Stimulated activated memory B cell treated with anti-CD40 and anti-IgM and Interleukin-4, amounts not matched to agents 10 μg/mL and 1 μg/mL and 100 μg/mL, for 72 hours (primary cell): ENCODE results near the gene HDAC4.
A peak's percentile ranks its signal among the peaks of the same experiment; 100 is the strongest.

Experiments used
- ATAC-seq: fragments of 150-1000 bp; cut with Tn5 transposase; 2 replicates; pipeline ENCODE4 v1.10.0; 2021
- H3K27ac Mint-ChIP-seq: one replicate; pipeline ENCODE4 v1.8.0; 2022; ENCODE audit warnings: mild to moderate bottlenecking, mixed read lengths
- H3K27me3 Mint-ChIP-seq: one replicate; pipeline ENCODE4 v1.8.0; 2022; ENCODE audit warnings: mixed read lengths
- H3K36me3 Mint-ChIP-seq: one replicate; pipeline ENCODE4 v1.8.0; 2022; ENCODE audit warnings: mixed read lengths
- H3K4me1 Mint-ChIP-seq: one replicate; pipeline ENCODE4 v1.8.0; 2022; ENCODE audit warnings: mixed read lengths
- H3K4me3 Mint-ChIP-seq: one replicate; pipeline ENCODE4 v1.8.0; 2022; ENCODE audit warnings: mild to moderate bottlenecking, moderate library complexity, mixed read lengths
- H3K9me3 Mint-ChIP-seq: one replicate; pipeline ENCODE4 v1.8.0; 2022; ENCODE audit warnings: mixed read lengths

The HDAC4 gene

DNA sequence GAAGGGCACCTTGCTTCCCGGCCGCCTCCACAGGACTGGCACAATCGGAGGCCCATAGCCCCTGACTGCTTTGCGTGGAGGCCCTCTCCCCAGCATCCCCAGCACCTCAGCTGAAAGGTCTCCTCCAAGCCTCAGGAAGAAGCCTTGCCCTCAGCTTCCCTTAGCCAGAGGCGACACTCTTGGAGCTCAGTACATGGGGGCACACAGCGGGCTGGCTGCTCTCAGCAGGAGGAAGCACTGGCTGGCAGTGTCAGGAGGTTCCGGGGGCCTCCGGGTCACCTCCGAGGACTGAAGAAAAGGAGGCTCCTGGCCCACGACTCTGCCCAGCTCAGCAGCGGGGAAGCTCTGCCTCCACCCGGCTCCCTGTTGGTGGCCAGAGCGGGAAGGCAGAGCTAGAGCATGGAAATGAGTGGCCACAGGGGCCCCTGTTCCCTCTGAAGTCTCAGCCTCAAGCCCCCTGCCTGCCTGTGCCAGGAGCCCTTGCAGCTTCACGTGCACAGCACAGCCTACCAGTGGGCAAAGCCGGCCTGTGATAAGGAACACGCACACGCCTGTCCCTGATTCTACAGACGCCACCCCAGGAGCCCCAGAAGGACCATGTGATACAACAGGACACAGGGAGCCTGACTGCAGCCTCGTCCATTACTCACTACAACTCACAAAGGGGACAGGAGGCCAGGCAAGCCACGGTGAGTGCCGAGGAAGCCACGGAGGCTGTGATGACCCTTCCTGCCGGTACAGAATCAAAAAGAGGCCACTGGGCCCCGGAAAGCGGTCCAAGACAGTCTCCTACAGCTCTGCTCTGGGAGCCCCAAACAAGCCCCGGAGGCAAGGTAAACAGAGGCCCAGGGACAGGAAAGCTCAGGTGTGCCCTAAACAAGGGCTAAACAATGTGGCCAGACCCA lies 15.5 kb downstream of the HDAC4 start:
- Mint-ChIP-seq H3K36me3 (peaks cover 20% of the 10 kb centered on the region), H3K4me3 (no peak overlapping the region), H3K4me1 (peaks cover 38% of the 10 kb centered on the region), H3K27ac (peak overlapping the region; percentile 30), H3K27me3 (no peaks in the 10 kb centered on the region), H3K9me3 (no peaks in the 10 kb centered on the region)
- no peak for ATAC-seq

DNA sequence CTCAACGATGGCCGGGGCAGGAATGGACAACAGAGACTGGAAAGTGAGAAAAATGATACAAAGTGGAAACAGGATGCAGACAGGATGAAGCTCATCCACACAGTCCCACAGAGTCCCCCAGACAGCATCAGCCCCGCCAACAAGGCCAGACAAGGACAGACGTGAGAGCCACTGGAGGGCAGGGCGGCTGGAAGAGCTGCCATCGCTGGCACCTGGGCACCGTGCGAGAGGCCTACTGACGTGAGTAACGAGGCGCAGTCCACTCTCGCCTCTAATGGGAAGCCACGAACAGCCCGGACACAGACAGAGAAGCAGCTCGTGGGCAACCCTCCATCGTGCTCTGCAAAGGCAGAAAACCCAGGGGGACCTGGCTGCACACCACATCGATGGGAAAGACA lies 17.1 kb downstream of the HDAC4 start:
- Mint-ChIP-seq H3K36me3 (peaks cover 6% of the 10 kb centered on the region), H3K27ac (no peak overlapping the region), H3K9me3 (no peaks in the 10 kb centered on the region), H3K27me3 (no peaks in the 10 kb centered on the region), H3K4me1 (peaks cover 50% of the 10 kb centered on the region), H3K4me3 (no peak overlapping the region)
- ATAC-seq = no peak

DNA sequence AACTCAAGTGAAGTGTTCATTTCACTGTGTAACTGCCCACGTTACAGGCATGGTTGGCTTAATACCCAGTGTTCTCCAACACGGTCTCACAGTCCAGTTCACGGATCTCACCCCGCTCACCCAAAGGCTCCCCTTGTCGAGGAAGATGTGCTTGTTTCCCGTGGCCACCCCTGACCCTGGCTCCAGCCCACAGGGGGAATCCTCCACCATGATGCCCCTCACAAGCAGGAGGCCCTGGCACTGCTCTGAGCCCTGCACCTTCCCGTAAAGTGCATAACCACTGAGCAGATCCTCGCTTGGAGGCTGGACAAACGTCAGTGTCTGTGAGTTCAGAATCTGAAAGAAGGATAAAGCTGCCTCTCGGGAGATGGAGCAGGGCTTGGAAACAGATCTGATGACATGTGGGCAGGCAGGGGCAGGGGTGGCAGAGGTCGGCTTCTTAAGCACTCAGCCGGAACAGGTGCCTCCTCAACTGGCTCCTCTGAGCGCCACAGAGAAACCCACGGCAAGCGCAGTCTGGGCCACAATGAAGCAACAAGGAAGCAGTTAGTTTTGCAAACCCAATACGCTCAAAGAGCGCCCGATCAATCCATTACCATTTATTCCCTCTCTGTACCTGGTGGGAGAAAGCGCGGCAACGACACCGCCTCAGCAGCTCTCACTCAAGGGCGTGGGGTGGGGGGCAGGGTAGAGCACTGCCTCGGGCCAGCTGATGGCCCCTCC lies 17.6 kb downstream of the HDAC4 start:
- no peaks in the 10 kb centered on the region for H3K27me3 Mint-ChIP-seq
- H3K4me3 Mint-ChIP-seq = no peak overlapping the region
- peaks cover 6% of the 10 kb centered on the region for H3K36me3 Mint-ChIP-seq
- peak overlapping the region; percentile 88 for H3K27ac Mint-ChIP-seq
- peaks cover 53% of the 10 kb centered on the region for H3K4me1 Mint-ChIP-seq
- no peak for ATAC-seq
- H3K9me3 Mint-ChIP-seq = no peaks in the 10 kb centered on the region

GRCh38 chr2:239382384-239382880 lies 18.4 kb downstream of the HDAC4 start:
- H3K4me1 Mint-ChIP-seq = peaks cover 57% of the 10 kb centered on the region
- peak overlapping the region; percentile 88 for H3K27ac Mint-ChIP-seq
- no peak overlapping the region for H3K4me3 Mint-ChIP-seq

GRCh38 chr2:239381709-239382134 lies 19.1 kb downstream of the HDAC4 start:
- peaks cover 57% of the 10 kb centered on the region for H3K4me1 Mint-ChIP-seq
- no peaks in the 10 kb centered on the region for H3K9me3 Mint-ChIP-seq
- peak overlapping the region; percentile 79 for H3K4me3 Mint-ChIP-seq
- peak; percentile 86 for ATAC-seq
- peaks cover 14% of the 10 kb centered on the region for H3K36me3 Mint-ChIP-seq
- no peaks in the 10 kb centered on the region for H3K27me3 Mint-ChIP-seq
- peak overlapping the region; percentile 88 for H3K27ac Mint-ChIP-seq

More at GRCh38 chr2:239382384-239382880, 18.4 kb downstream of the HDAC4 start:
- ATAC-seq = no peak
- Mint-ChIP-seq H3K9me3 (no peaks in the 10 kb centered on the region), H3K27me3 (no peaks in the 10 kb centered on the region), H3K36me3 (peaks cover 13% of the 10 kb centered on the region)

DNA sequence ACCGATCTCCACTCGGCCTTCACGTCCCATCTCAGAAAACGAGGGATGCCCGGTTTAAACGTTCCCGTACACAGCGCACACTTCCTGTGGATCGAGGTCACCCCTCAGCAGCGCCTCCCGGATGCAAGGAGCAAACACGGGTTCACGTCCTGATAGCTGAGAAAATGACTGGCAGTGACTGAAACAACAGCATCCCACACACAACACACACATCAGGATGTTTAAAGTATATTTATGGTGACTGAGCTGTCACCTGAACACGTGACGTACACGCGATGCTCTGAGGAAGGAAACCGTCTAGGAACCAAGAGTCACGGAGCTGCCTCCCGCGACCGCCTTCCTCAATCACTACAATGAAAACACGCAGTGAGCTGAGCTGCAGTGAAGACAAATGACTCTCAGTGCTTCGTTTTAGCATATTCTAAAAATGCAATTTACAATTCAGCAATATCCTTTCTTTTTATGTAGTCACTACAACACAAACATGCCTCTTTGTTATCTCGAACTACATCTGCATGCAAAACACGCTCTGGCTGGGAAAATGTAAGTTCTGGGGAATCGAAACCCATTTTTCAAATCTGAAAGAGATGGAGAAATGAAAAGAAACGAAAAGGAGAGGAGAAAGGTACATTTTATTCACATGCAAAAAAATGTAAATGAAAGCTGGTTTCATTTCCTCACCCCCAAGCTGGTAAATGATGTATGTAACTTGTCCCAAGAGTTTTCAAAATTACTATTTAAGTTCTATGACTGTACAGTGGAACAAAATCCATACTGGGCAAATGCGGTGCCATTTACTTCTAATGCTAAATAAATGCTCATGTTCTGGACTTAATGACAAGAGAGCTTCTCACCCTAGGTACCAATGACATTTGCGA lies 19.8 kb downstream of the HDAC4 start:
- Mint-ChIP-seq H3K27me3 (no peaks in the 10 kb centered on the region), H3K36me3 (peaks cover 13% of the 10 kb centered on the region), H3K9me3 (no peaks in the 10 kb centered on the region), H3K4me1 (peaks cover 56% of the 10 kb centered on the region), H3K27ac (peak overlapping the region; percentile 88), H3K4me3 (peak overlapping the region; percentile 79)
- ATAC-seq = peak; percentile 79

GRCh38 chr2:239379641-239380170 lies 21.1 kb downstream of the HDAC4 start:
- Mint-ChIP-seq H3K4me1 (peaks cover 50% of the 10 kb centered on the region), H3K9me3 (no peaks in the 10 kb centered on the region), H3K36me3 (peaks cover 9% of the 10 kb centered on the region), H3K27me3 (no peaks in the 10 kb centered on the region), H3K4me3 (no peak overlapping the region), H3K27ac (peak overlapping the region; percentile 57)
- ATAC-seq = no peak

- ATAC-seq = no peak
- Mint-ChIP-seq H3K27me3 (no peaks in the 10 kb centered on the region), H3K4me3 (no peak overlapping the region), H3K4me1 (peaks cover 50% of the 10 kb centered on the region), H3K36me3 (peaks cover 9% of the 10 kb centered on the region), H3K9me3 (no peaks in the 10 kb centered on the region), H3K27ac (peak overlapping the region; percentile 57)
Observed at GRCh38 chr2:239378918-239379640, 21.7 kb downstream of the HDAC4 start.

DNA sequence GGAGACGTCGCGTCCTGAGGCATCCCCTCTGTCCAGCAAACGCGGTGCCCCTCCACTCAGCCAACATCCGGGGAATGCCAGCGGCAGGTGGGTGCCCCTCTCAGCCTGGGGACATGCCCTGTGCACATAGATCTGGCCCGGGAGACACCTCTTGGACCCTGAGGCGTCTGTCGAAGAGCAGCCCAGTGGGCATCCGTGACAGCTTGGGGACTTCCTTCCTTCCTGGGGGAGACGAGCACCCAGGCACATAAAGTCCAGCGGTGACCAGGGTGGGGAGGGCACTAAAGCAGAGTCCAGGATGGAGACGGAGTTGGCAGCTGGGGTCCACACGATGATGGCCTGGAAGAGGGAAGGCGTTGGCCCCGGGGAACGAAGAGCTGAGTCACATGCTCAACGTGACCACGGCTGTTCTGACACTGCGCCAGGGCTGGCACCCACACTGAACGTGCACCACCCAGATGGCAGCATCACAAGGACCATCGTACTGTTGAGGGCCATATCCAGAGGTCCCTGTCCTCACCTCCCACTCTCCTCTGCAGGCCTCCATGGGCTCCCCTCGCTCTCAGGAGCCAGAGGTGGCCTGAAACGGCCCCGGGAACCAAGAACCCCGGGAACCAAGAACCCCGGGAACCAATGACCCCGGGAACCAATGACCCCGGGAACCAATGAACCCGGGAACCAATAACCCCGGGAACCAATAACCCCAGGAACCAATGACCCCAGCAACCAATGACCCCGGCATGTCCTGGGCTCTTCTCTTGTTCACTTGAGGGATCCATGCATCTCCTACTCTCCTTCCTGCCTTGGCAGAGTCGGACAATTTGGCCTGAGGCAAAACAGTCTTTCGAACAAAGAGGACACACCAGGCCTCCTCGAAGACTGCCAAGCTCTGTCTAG lies 22.6 kb downstream of the HDAC4 start:
- H3K27ac Mint-ChIP-seq = peak overlapping the region; percentile 57
- H3K4me1 Mint-ChIP-seq = peaks cover 46% of the 10 kb centered on the region
- H3K9me3 Mint-ChIP-seq = no peaks in the 10 kb centered on the region

DNA sequence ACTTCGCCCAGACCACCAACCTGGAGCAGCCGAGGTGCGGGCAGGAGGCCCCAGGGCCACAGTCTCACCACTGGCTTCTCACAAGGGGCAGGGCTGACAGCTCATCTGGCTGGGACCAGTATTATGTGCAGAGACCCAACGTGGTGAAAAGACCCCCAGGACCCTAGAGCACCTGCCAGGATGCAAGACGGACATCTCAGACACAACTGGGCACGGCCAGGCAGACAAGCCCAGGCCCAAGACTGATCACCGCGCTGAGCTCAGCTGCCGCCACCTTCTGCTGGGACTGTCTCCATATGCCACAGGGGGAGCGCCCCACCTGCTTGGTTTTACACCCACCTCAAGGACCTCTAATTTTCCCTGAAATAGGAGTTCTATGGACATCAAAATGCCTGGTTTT lies 23.2 kb downstream of the HDAC4 start:
- Mint-ChIP-seq H3K36me3 (peaks cover 9% of the 10 kb centered on the region), H3K27me3 (no peaks in the 10 kb centered on the region), H3K4me3 (no peak overlapping the region), H3K9me3 (no peaks in the 10 kb centered on the region), H3K4me1 (peaks cover 40% of the 10 kb centered on the region), H3K27ac (no peak overlapping the region)
- ATAC-seq = no peak

More for the DNA sequence above, 22.6 kb downstream of the HDAC4 start:
- Mint-ChIP-seq H3K36me3 (peaks cover 9% of the 10 kb centered on the region), H3K4me3 (no peak overlapping the region), H3K27me3 (no peaks in the 10 kb centered on the region)
- ATAC-seq = no peak

- H3K36me3 Mint-ChIP-seq = peaks cover 9% of the 10 kb centered on the region
- H3K4me3 Mint-ChIP-seq = no peak overlapping the region
- H3K4me1 Mint-ChIP-seq = peaks cover 34% of the 10 kb centered on the region
- no peaks in the 10 kb centered on the region for H3K27me3 Mint-ChIP-seq
- no peaks in the 10 kb centered on the region for H3K9me3 Mint-ChIP-seq
- ATAC-seq = no peak
- no peak overlapping the region for H3K27ac Mint-ChIP-seq
Observed at GRCh38 chr2:239376942-239377531, 23.8 kb downstream of the HDAC4 start.

- ATAC-seq = no peak
- H3K4me3 Mint-ChIP-seq = no peak overlapping the region
- H3K9me3 Mint-ChIP-seq = no peaks in the 10 kb centered on the region
- H3K27me3 Mint-ChIP-seq = no peaks in the 10 kb centered on the region
- no peak overlapping the region for H3K27ac Mint-ChIP-seq
- H3K36me3 Mint-ChIP-seq = peaks cover 9% of the 10 kb centered on the region
- peaks cover 28% of the 10 kb centered on the region for H3K4me1 Mint-ChIP-seq
Observed at GRCh38 chr2:239376351-239376750, 24.5 kb downstream of the HDAC4 start.
